ENCODE data around the gene SUPT16H.

The SUPT16H gene

GRCh38 chr14:21352587-21352986, 31.2 kb downstream of the SUPT16H start:
- Histone ChIP-seq H3K79me2 (ENCODE audit: control insufficient read depth, insufficient read depth, low read length) (no peaks in the 10 kb centered on the region), H3K9ac (ENCODE audit: low read length) (no peak overlapping the region), H2BK5ac (ENCODE audit: low read length) (no peak overlapping the region), H3K27ac (ENCODE audit: low read depth, low read length) (no peak overlapping the region), H3K4me1 (ENCODE audit: control insufficient read depth, low read depth, low read length) (no peaks in the 10 kb centered on the region), H3K4me3 (ENCODE audit: low read length) (no peak overlapping the region), H3K18ac (ENCODE audit: low read length) (no peak overlapping the region), H3K4ac (ENCODE audit: low read depth, low read length) (no peak overlapping the region), H4K8ac (ENCODE audit: low read depth, low read length) (no peak overlapping the region), H3K56ac (ENCODE audit: low read length) (no peak overlapping the region), H2BK120ac (ENCODE audit: low read depth, low read length) (no peak overlapping the region), H4K5ac (ENCODE audit: low read length) (no peak overlapping the region), H3K23ac (ENCODE audit: low read length) (no peak overlapping the region), H3K4me2 (ENCODE audit: low read length) (no peak overlapping the region), H2AK5ac (ENCODE audit: low read length) (no peak overlapping the region), H2BK15ac (replicated peaks; ENCODE audit: low read depth) (no peak overlapping the region), H3K79me1 (ENCODE audit: low read length) (no peaks in the 10 kb centered on the region), H3K36me3 (ENCODE audit: control insufficient read depth, insufficient read depth, low read length) (peaks cover 16% of the 10 kb centered on the region), H3K27me3 (ENCODE audit: insufficient read depth, low read length, poor library complexity) (no peaks in the 10 kb centered on the region)
- WGBS (ENCODE audit: extremely low coverage, insufficient coverage, low lambda C conversion rate): no CpG with 5 or more reads among the region's 9 CpGs
- DNase-seq: no peak

GRCh38 chr14:21350539-21350938, 33.3 kb downstream of the SUPT16H start:
- H4K5ac ChIP-seq (ENCODE audit: low read length): no peak overlapping the region
- H2BK120ac ChIP-seq (ENCODE audit: low read depth, low read length): no peak overlapping the region
- no peak overlapping the region for H4K8ac ChIP-seq (ENCODE audit: low read depth, low read length)
- no peak overlapping the region for H3K4me3 ChIP-seq (ENCODE audit: low read length)
- no peak overlapping the region for H2BK15ac ChIP-seq (replicated peaks; ENCODE audit: low read depth)
- H3K4me1 ChIP-seq (ENCODE audit: control insufficient read depth, low read depth, low read length): no peaks in the 10 kb centered on the region
- H3K23ac ChIP-seq (ENCODE audit: low read length): no peak overlapping the region
- H3K9ac ChIP-seq (ENCODE audit: low read length): no peak overlapping the region
- H3K36me3 ChIP-seq (ENCODE audit: control insufficient read depth, insufficient read depth, low read length): peaks cover 9% of the 10 kb centered on the region
- no peak overlapping the region for H3K4ac ChIP-seq (ENCODE audit: low read depth, low read length)
- no peak overlapping the region for H3K27ac ChIP-seq (ENCODE audit: low read depth, low read length)
- H3K79me1 ChIP-seq (ENCODE audit: low read length): no peaks in the 10 kb centered on the region
- no peak overlapping the region for H3K56ac ChIP-seq (ENCODE audit: low read length)
- no peaks in the 10 kb centered on the region for H3K27me3 ChIP-seq (ENCODE audit: insufficient read depth, low read length, poor library complexity)
- H3K18ac ChIP-seq (ENCODE audit: low read length): no peak overlapping the region
- no peak for DNase-seq
- no peak overlapping the region for H3K4me2 ChIP-seq (ENCODE audit: low read length)
- WGBS (ENCODE audit: extremely low coverage, insufficient coverage, low lambda C conversion rate): no CpG with 5 or more reads among the region's 3 CpGs
- H2BK5ac ChIP-seq (ENCODE audit: low read length): no peak overlapping the region
- H2AK5ac ChIP-seq (ENCODE audit: low read length): no peak overlapping the region
- no peaks in the 10 kb centered on the region for H3K79me2 ChIP-seq (ENCODE audit: control insufficient read depth, insufficient read depth, low read length)

GRCh38 chr14:21347201-21347600, 36.6 kb downstream of the SUPT16H start:
- Histone ChIP-seq H3K4me2 (ENCODE audit: low read length) (no peak overlapping the region), H3K27me3 (ENCODE audit: insufficient read depth, low read length, poor library complexity) (no peaks in the 10 kb centered on the region), H3K4me3 (ENCODE audit: low read length) (no peak overlapping the region), H2AK5ac (ENCODE audit: low read length) (no peak overlapping the region), H2BK5ac (ENCODE audit: low read length) (no peak overlapping the region), H3K79me1 (ENCODE audit: low read length) (no peaks in the 10 kb centered on the region), H3K56ac (ENCODE audit: low read length) (no peak overlapping the region), H2BK15ac (replicated peaks; ENCODE audit: low read depth) (no peak overlapping the region), H3K4ac (ENCODE audit: low read depth, low read length) (no peak overlapping the region), H4K5ac (ENCODE audit: low read length) (no peak overlapping the region), H3K27ac (ENCODE audit: low read depth, low read length) (no peak overlapping the region), H3K79me2 (ENCODE audit: control insufficient read depth, insufficient read depth, low read length) (no peaks in the 10 kb centered on the region), H3K18ac (ENCODE audit: low read length) (no peak overlapping the region), H3K9ac (ENCODE audit: low read length) (no peak overlapping the region), H3K23ac (ENCODE audit: low read length) (no peak overlapping the region), H4K8ac (ENCODE audit: low read depth, low read length) (no peak overlapping the region), H3K4me1 (ENCODE audit: control insufficient read depth, low read depth, low read length) (no peaks in the 10 kb centered on the region), H3K36me3 (ENCODE audit: control insufficient read depth, insufficient read depth, low read length) (peaks cover 1% of the 10 kb centered on the region), H2BK120ac (ENCODE audit: low read depth, low read length) (no peak overlapping the region)
- no CpG with 5 or more reads among the region's 2 CpGs for WGBS (ENCODE audit: extremely low coverage, insufficient coverage, low lambda C conversion rate)
- DNase-seq: no peak

- Histone ChIP-seq H3K4ac (ENCODE audit: low read depth, low read length) (no peak overlapping the region), H2BK120ac (ENCODE audit: low read depth, low read length) (no peak overlapping the region), H3K18ac (ENCODE audit: low read length) (no peak overlapping the region), H3K27ac (ENCODE audit: low read depth, low read length) (no peak overlapping the region), H3K27me3 (ENCODE audit: insufficient read depth, low read length, poor library complexity) (no peaks in the 10 kb centered on the region), H2AK5ac (ENCODE audit: low read length) (no peak overlapping the region), H3K4me2 (ENCODE audit: low read length) (no peak overlapping the region), H3K56ac (ENCODE audit: low read length) (no peak overlapping the region), H4K8ac (ENCODE audit: low read depth, low read length) (no peak overlapping the region), H3K9ac (ENCODE audit: low read length) (no peak overlapping the region), H3K79me2 (ENCODE audit: control insufficient read depth, insufficient read depth, low read length) (no peaks in the 10 kb centered on the region), H3K36me3 (ENCODE audit: control insufficient read depth, insufficient read depth, low read length) (no peaks in the 10 kb centered on the region), H4K5ac (ENCODE audit: low read length) (no peak overlapping the region), H3K23ac (ENCODE audit: low read length) (no peak overlapping the region), H2BK5ac (ENCODE audit: low read length) (no peak overlapping the region), H3K4me1 (ENCODE audit: control insufficient read depth, low read depth, low read length) (no peaks in the 10 kb centered on the region), H2BK15ac (replicated peaks; ENCODE audit: low read depth) (no peak overlapping the region), H3K79me1 (ENCODE audit: low read length) (no peaks in the 10 kb centered on the region), H3K4me3 (ENCODE audit: low read length) (no peak overlapping the region)
- no CpG with 5 or more reads among the region's 2 CpGs for WGBS (ENCODE audit: extremely low coverage, insufficient coverage, low lambda C conversion rate)
- DNase-seq: no peak
Measured at GRCh38 chr14:21346532-21347135, 37.2 kb downstream of the SUPT16H start.

- Histone ChIP-seq H4K8ac (ENCODE audit: low read depth, low read length) (no peak overlapping the region), H2BK15ac (replicated peaks; ENCODE audit: low read depth) (no peak overlapping the region), H2BK5ac (ENCODE audit: low read length) (no peak overlapping the region), H3K79me1 (ENCODE audit: low read length) (no peaks in the 10 kb centered on the region), H4K5ac (ENCODE audit: low read length) (no peak overlapping the region), H3K4me3 (ENCODE audit: low read length) (no peak overlapping the region), H3K4me1 (ENCODE audit: control insufficient read depth, low read depth, low read length) (no peaks in the 10 kb centered on the region), H3K23ac (ENCODE audit: low read length) (no peak overlapping the region), H2BK120ac (ENCODE audit: low read depth, low read length) (no peak overlapping the region), H3K79me2 (ENCODE audit: control insufficient read depth, insufficient read depth, low read length) (no peaks in the 10 kb centered on the region), H3K56ac (ENCODE audit: low read length) (no peak overlapping the region), H3K36me3 (ENCODE audit: control insufficient read depth, insufficient read depth, low read length) (no peaks in the 10 kb centered on the region), H3K9ac (ENCODE audit: low read length) (no peak overlapping the region), H3K18ac (ENCODE audit: low read length) (no peak overlapping the region), H2AK5ac (ENCODE audit: low read length) (no peak overlapping the region), H3K4me2 (ENCODE audit: low read length) (no peak overlapping the region), H3K4ac (ENCODE audit: low read depth, low read length) (no peak overlapping the region), H3K27ac (ENCODE audit: low read depth, low read length) (no peak overlapping the region), H3K27me3 (ENCODE audit: insufficient read depth, low read length, poor library complexity) (no peaks in the 10 kb centered on the region)
- no peak for DNase-seq
- no CpG with 5 or more reads among the region's 13 CpGs for WGBS (ENCODE audit: extremely low coverage, insufficient coverage, low lambda C conversion rate)
Measured at GRCh38 chr14:21343035-21343794, 40.6 kb downstream of the SUPT16H start.
